Mucosa of descending colon (tissue), 3 donors: Measurements from ENCODE around the gene FCER1G. TPM values are rescaled to one million over a fixed set of nuclear protein-coding genes. Genes with fewer than 3 reads are reported as not detected.

Source experiments
- ATAC-seq: fragments of 200-7000 bp; cut with Tn5 transposase; one replicate; pipeline ENCODE4 v1.9.1; 2020; ENCODE audit warnings: mild to moderate bottlenecking, moderate library complexity
- DNase-seq, 3 donors: peaks; one replicate each; pipeline ENCODE4 v3.0.0-alpha.2; 2020
- H3K36me3 ChIP-seq: fragments of 200-600 bp; one replicate; pipeline ENCODE4 v1.8.0; 2021; ENCODE audit warnings: low read depth, mild to moderate bottlenecking
- H3K4me1 ChIP-seq: fragments of 200-600 bp; one replicate; pipeline ENCODE4 v1.8.0; 2021; ENCODE audit warnings: low read depth, mild to moderate bottlenecking
- H3K4me3 ChIP-seq: fragments of 200-600 bp; one replicate; pipeline ENCODE4 v1.8.0; 2021; ENCODE audit warnings: mild to moderate bottlenecking
- H3K9me3 ChIP-seq: fragments of 200-600 bp; one replicate; pipeline ENCODE4 v1.8.0; 2021; ENCODE audit warnings: mild to moderate bottlenecking
- CTCF ChIP-seq: fragments of 200-600 bp; IDR thresholded peaks from one replicate; pipeline ENCODE4 v1.8.0; 2022; ENCODE audit warnings: antibody characterized with exemption, mild to moderate bottlenecking
- intact Hi-C, 2 donors: fragments of 100-400 bp; cut with DNase I in 1 of 2; cut with micrococcal nuclease in 1 of 2; formaldehyde crosslinking; loops; one replicate each; pipeline versions ENCODE4 v1.11.0 to v1.11.1; 2022; cut with DNase I, micrococcal nuclease
- total RNA-seq, 3 donors: library from RNA; stranded (reverse); fragmentation: NEBNext Ultra II Directional in 2 of 3; extraction: Animal tissue kit (Norgen Biotek cat#: 25700) in 2 of 3; gene quantifications; one replicate each; pipeline versions ENCODE4 v1.2.1 to v1.2.4, GENCODE V29; 2021 to 2023
- donor health status: DM: no; HTN: no; CAD: no; lungs with moderate emphysema.
- donor health status: DM: no; HTN: no; CAD: no.
- donor health status: DM: no; HTN: yes; CAD: no.

FCER1G gene
- total RNA-seq, 3 donors from 2014 or later = 5.8 to 43.9 (median 27.1) TPM

- Histone ChIP-seq H3K9me3 (no peaks in the 10 kb centered on the region), H3K36me3 (peaks cover 9% of the 10 kb centered on the region), H3K4me1 (no peaks in the 10 kb centered on the region), H3K4me3 (no peak overlapping the region)
- DNase-seq = no peak
- ATAC-seq = peak; percentile 54
- TF ChIP-seq CTCF = no peak
- intact Hi-C loops = no loop called here
Measured at GRCh38 chr1:161216945-161217712, 2.0 kb downstream of the FCER1G start.

GRCh38 chr1:161217831-161218230 lies 2.7 kb downstream of the FCER1G start:
- Histone ChIP-seq H3K9me3 (no peaks in the 10 kb centered on the region), H3K36me3 (peaks cover 8% of the 10 kb centered on the region), H3K4me1 (no peaks in the 10 kb centered on the region), H3K4me3 (no peak overlapping the region)
- ATAC-seq = no peak
- TF ChIP-seq CTCF = no peak
- DNase-seq = no peak
- intact Hi-C loops = no loop called here

- no peak for ATAC-seq
- no peak for DNase-seq
- TF ChIP-seq CTCF = no peak
- H3K4me3 ChIP-seq = no peak overlapping the region
- intact Hi-C loops = no loop called here
- H3K4me1 ChIP-seq = no peaks in the 10 kb centered on the region
- no peaks in the 10 kb centered on the region for H3K9me3 ChIP-seq
- H3K36me3 ChIP-seq = peaks cover 1% of the 10 kb centered on the region
Measured at GRCh38 chr1:161218301-161219077, 3.4 kb downstream of the FCER1G start.

GRCh38 chr1:161219078-161219892 lies 4.2 kb downstream of the FCER1G start:
- no peak for ATAC-seq
- Histone ChIP-seq H3K4me3 (no peak overlapping the region), H3K9me3 (no peaks in the 10 kb centered on the region), H3K36me3 (no peaks in the 10 kb centered on the region), H3K4me1 (no peaks in the 10 kb centered on the region)
- no peak for DNase-seq
- intact Hi-C loops = no loop called here
- no peak for TF ChIP-seq CTCF

- intact Hi-C loops = loop anchor here in 1 of 2 donors (10.0 kb wide), 1 partner anchor 165 kb away; no protein-coding TSS in a partner anchor
- Histone ChIP-seq H3K9me3 (no peaks in the 10 kb centered on the region), H3K36me3 (no peaks in the 10 kb centered on the region), H3K4me1 (no peaks in the 10 kb centered on the region), H3K4me3 (no peak overlapping the region)
- TF ChIP-seq CTCF = no peak
- ATAC-seq (no peak), DNase-seq (no peak)
Measured at GRCh38 chr1:161220002-161220401, 4.9 kb downstream of the FCER1G start.
